Measurements from ENCODE around the gene HVCN1. TPM values are rescaled to one million over a fixed set of nuclear protein-coding genes. Genes with fewer than 3 reads are reported as not detected.

Gene HVCN1
- total RNA-seq, 4 donors from 2014 or later: 4.6 to 8.1 (median 5.8) TPM

GRCh38 chr12:110599334-110599733 is 89.6 kb downstream of the HVCN1 start:
- ATAC-seq: no peak
- intact Hi-C loops (cut with DNase I; ENCODE audit: low total_unique reads) (no loop called here), in situ Hi-C loops (cut with MboI; ENCODE audit: low sequenced_read_pairs in 4 of 4) (loop anchor here in 1 of 4 donors (5.0 kb wide), 1 partner anchor 87 kb away; no protein-coding TSS in a partner anchor)
- TF ChIP-seq, protein P1, sequence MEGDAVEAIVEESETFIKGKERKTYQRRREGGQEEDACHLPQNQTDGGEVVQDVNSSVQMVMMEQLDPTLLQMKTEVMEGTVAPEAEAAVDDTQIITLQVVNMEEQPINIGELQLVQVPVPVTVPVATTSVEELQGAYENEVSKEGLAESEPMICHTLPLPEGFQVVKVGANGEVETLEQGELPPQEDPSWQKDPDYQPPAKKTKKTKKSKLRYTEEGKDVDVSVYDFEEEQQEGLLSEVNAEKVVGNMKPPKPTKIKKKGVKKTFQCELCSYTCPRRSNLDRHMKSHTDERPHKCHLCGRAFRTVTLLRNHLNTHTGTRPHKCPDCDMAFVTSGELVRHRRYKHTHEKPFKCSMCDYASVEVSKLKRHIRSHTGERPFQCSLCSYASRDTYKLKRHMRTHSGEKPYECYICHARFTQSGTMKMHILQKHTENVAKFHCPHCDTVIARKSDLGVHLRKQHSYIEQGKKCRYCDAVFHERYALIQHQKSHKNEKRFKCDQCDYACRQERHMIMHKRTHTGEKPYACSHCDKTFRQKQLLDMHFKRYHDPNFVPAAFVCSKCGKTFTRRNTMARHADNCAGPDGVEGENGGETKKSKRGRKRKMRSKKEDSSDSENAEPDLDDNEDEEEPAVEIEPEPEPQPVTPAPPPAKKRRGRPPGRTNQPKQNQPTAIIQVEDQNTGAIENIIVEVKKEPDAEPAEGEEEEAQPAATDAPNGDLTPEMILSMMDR (IDR thresholded peaks at IDR 0.05 in 4 of 5, conservative IDR thresholded peaks at IDR 0.05 in 1 of 5): no peak
- no peak for TF ChIP-seq POLR2A (IDR thresholded peaks at IDR 0.05)
- Histone ChIP-seq H3K36me3 (no peaks in the 10 kb centered on the region), H3K4me1 (peaks cover 4 to 9% of the 10 kb centered on the region in 2 donors), H3K9me3 (no peaks in the 10 kb centered on the region), H3K4me3 (no peak overlapping the region), H3K27ac (no peak overlapping the region), H3K27me3 (no peaks in the 10 kb centered on the region)
- DNase-seq: no peak

Other genes with a start within 250 kb of the HVCN1 start
- gene ARPC3, start 238.8 kb downstream of the HVCN1 start, total RNA-seq: 100 to 1,000 TPM; 170 to 327 (median 213) TPM
- gene GPN3, start 220.9 kb downstream of the HVCN1 start, total RNA-seq: 10 to 100 TPM; 18.4 to 26.8 (median 24.6) TPM
- gene FAM216A, start 220.3 kb downstream of the HVCN1 start, total RNA-seq: 1 to 10 TPM in 3 of 4 donors, under 1 TPM in 1; 0.82 to 3.5 (median 2.2) TPM
- 100 to 1,000 TPM in 2 of 4 donors, 10 to 100 TPM in 2; 76.4 to 145 (median 92.9) TPM for gene VPS29, start 187.0 kb downstream of the HVCN1 start, total RNA-seq
- 1 to 10 TPM in 1 of 4 donors, under 1 TPM in 3; 0.12 to 2.0 (median 0.62) TPM for gene RAD9B, start 186.8 kb downstream of the HVCN1 start, total RNA-seq
- gene PPTC7, start 105.8 kb downstream of the HVCN1 start, total RNA-seq: 10 to 100 TPM; 27.6 to 85.8 (median 58.4) TPM
- gene TCTN1, start 75.0 kb downstream of the HVCN1 start, total RNA-seq: 10 to 100 TPM in 3 of 4 donors, 1 to 10 TPM in 1; 4.7 to 30.8 (median 22.7) TPM
- 100 to 1,000 TPM in 3 of 4 donors, 10 to 100 TPM in 1; 96.4 to 226 (median 154) TPM for gene PPP1CC, start 53.8 kb upstream of the HVCN1 start, total RNA-seq
- not detected for gene CCDC63, start 157.9 kb upstream of the HVCN1 start, total RNA-seq
- 1,000 to 10,000 TPM in 3 of 4 donors, 100 to 1,000 TPM in 1; 817 to 5,649 (median 2,775) TPM for gene MYL2, start 231.5 kb upstream of the HVCN1 start, total RNA-seq